ENCODE results near the gene AUTS2. TPM values are rescaled to one million over a fixed set of nuclear protein-coding genes. Genes with fewer than 3 reads are reported as not detected.

AUTS2 gene
- total RNA-seq, 1 experiment from 2014 or later, result 42.1 TPM

GRCh38 chr7:69656077-69656476 is 57.8 kb downstream of the AUTS2 start:
- DNase-seq (ENCODE audit: low spot score), result no peak
- H3K36me3 ChIP-seq (ENCODE audit: insufficient read depth, low read length, poor library complexity, severe bottlenecking), result no peaks in the 10 kb centered on the region
- intact Hi-C loops (cut with micrococcal nuclease; ENCODE audit: unreplicated experiment), result no loop called here
- no peaks in the 10 kb centered on the region for H3K27me3 ChIP-seq (replicated peaks; ENCODE audit: insufficient read depth, low read depth, low read length, poor library complexity)
- TF ChIP-seq EZH2 (IDR thresholded peaks at IDR 0.05; ENCODE audit: borderline replicate concordance, low read depth, low read length, poor library complexity, severe bottlenecking), result no peak
- no peak overlapping the region for H3K4me3 ChIP-seq (ENCODE audit: low read depth, low read length, poor library complexity, severe bottlenecking)
- BruUV-seq (replicated peaks), result no TSS peak
- peaks cover 39% of the 10 kb centered on the region for H3K4me1 ChIP-seq (ENCODE audit: insufficient read depth, low read length, poor library complexity, severe bottlenecking)
- H3K27ac ChIP-seq (ENCODE audit: low read depth, low read length, poor library complexity, severe bottlenecking), result no peak overlapping the region
- H3K9me3 ChIP-seq (ENCODE audit: low read depth, low read length, poor library complexity, severe bottlenecking), result no peaks in the 10 kb centered on the region
- CTCF ChIA-PET, result no interaction called here
- POLR2A ChIA-PET (ENCODE audit: low non-redundant PET), result no interaction called here

GRCh38 chr7:69656890-69657289 is 58.6 kb downstream of the AUTS2 start:
- ChIA-PET CTCF (no interaction called here), POLR2A (ENCODE audit: low non-redundant PET) (no interaction called here)
- intact Hi-C loops (cut with micrococcal nuclease; ENCODE audit: unreplicated experiment), result no loop called here
- no peaks in the 10 kb centered on the region for H3K27me3 ChIP-seq (replicated peaks; ENCODE audit: insufficient read depth, low read depth, low read length, poor library complexity)
- no TSS peak for BruUV-seq (replicated peaks)
- TF ChIP-seq CTCF (conservative IDR thresholded peaks at IDR 0.05; ENCODE audit: low read depth, low read length) (no peak), EZH2 (IDR thresholded peaks at IDR 0.05; ENCODE audit: borderline replicate concordance, low read depth, low read length, poor library complexity, severe bottlenecking) (no peak)
- peaks cover 39% of the 10 kb centered on the region for H3K4me1 ChIP-seq (ENCODE audit: insufficient read depth, low read length, poor library complexity, severe bottlenecking)
- DNase-seq (ENCODE audit: low spot score), result peak; percentile 51
- H3K4me3 ChIP-seq (ENCODE audit: low read depth, low read length, poor library complexity, severe bottlenecking), result no peak overlapping the region
- no peak overlapping the region for H3K27ac ChIP-seq (ENCODE audit: low read depth, low read length, poor library complexity, severe bottlenecking)
- no peaks in the 10 kb centered on the region for H3K36me3 ChIP-seq (ENCODE audit: insufficient read depth, low read length, poor library complexity, severe bottlenecking)
- H3K9me3 ChIP-seq (ENCODE audit: low read depth, low read length, poor library complexity, severe bottlenecking), result no peaks in the 10 kb centered on the region

- H3K4me1 ChIP-seq (ENCODE audit: insufficient read depth, low read length, poor library complexity, severe bottlenecking), result peaks cover 39% of the 10 kb centered on the region
- BruUV-seq (replicated peaks), result no TSS peak
- DNase-seq (ENCODE audit: low spot score), result no peak
- intact Hi-C loops (cut with micrococcal nuclease; ENCODE audit: unreplicated experiment), result no loop called here
- POLR2A ChIA-PET (ENCODE audit: low non-redundant PET), result no interaction called here
- H3K4me3 ChIP-seq (ENCODE audit: low read depth, low read length, poor library complexity, severe bottlenecking), result no peak overlapping the region
- no peaks in the 10 kb centered on the region for H3K36me3 ChIP-seq (ENCODE audit: insufficient read depth, low read length, poor library complexity, severe bottlenecking)
- TF ChIP-seq EZH2 (IDR thresholded peaks at IDR 0.05; ENCODE audit: borderline replicate concordance, low read depth, low read length, poor library complexity, severe bottlenecking) (no peak), CTCF (conservative IDR thresholded peaks at IDR 0.05; ENCODE audit: low read depth, low read length) (no peak)
- CTCF ChIA-PET, result no interaction called here
- H3K9me3 ChIP-seq (ENCODE audit: low read depth, low read length, poor library complexity, severe bottlenecking), result no peaks in the 10 kb centered on the region
- H3K27ac ChIP-seq (ENCODE audit: low read depth, low read length, poor library complexity, severe bottlenecking), result no peak overlapping the region
- no peaks in the 10 kb centered on the region for H3K27me3 ChIP-seq (replicated peaks; ENCODE audit: insufficient read depth, low read depth, low read length, poor library complexity)
Measured at GRCh38 chr7:69657331-69657730, 59.1 kb downstream of the AUTS2 start.

GRCh38 chr7:69657985-69658384 is 59.7 kb downstream of the AUTS2 start:
- Histone ChIP-seq H3K27ac (ENCODE audit: low read depth, low read length, poor library complexity, severe bottlenecking) (no peak overlapping the region), H3K4me3 (ENCODE audit: low read depth, low read length, poor library complexity, severe bottlenecking) (no peak overlapping the region), H3K9me3 (ENCODE audit: low read depth, low read length, poor library complexity, severe bottlenecking) (no peaks in the 10 kb centered on the region), H3K27me3 (replicated peaks; ENCODE audit: insufficient read depth, low read depth, low read length, poor library complexity) (no peaks in the 10 kb centered on the region), H3K4me1 (ENCODE audit: insufficient read depth, low read length, poor library complexity, severe bottlenecking) (peaks cover 39% of the 10 kb centered on the region), H3K36me3 (ENCODE audit: insufficient read depth, low read length, poor library complexity, severe bottlenecking) (no peaks in the 10 kb centered on the region)
- intact Hi-C loops (cut with micrococcal nuclease; ENCODE audit: unreplicated experiment), result no loop called here
- no peak for DNase-seq (ENCODE audit: low spot score)
- POLR2A ChIA-PET (ENCODE audit: low non-redundant PET), result no interaction called here
- BruUV-seq (replicated peaks), result no TSS peak
- CTCF ChIA-PET, result no interaction called here
- TF ChIP-seq EZH2 (IDR thresholded peaks at IDR 0.05; ENCODE audit: borderline replicate concordance, low read depth, low read length, poor library complexity, severe bottlenecking), result no peak

All from A673 (cell line).